ENCODE data around the gene DAZAP1. TPM values are rescaled to one million over a fixed set of nuclear protein-coding genes. Genes with fewer than 3 reads are reported as not detected.

Gene DAZAP1
- total RNA-seq, 1 donor from 2014 or later = 70.3 TPM

- no peak for DNase-seq (ENCODE audit: low read depth in 2 of 2)
These were observed 17.0 kb downstream of the DAZAP1 start for GRCh38 chr19:1424192-1424955.

DNA sequence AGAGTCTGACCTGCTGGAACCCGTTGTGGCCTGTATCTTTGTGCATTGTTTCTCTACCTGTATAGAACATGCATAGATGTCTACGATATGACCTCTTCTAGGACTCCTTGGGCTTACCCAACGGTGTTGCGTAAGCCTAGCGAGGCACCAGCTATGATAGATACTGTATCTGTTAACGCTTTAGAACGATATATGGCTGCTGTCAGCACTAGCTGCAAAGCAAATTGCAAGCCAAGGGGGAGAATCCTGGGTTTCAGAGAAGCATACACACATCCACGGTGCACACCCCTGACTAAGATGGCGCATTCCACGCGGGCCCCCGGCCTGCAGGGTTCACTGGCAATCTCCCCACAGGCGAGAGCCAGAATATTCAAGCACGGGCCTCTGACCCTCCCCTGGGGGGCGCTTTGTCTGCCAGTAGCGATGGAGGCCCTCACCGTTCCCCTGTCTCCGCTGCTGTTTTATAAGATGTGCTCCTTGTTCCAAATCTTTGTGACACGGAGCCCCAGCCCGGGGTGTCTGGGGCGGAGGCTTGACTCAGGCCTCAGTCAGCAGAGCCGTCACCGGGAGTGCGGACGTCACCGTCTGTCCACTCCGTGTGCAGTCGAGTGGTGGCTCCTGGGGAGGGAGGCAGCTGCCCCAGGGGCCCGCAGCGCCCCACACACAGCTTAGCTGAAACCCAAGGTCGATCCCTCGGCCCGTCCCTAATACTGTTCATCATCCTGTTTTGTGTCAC lies 17.9 kb downstream of the DAZAP1 start:
- DNase-seq (ENCODE audit: low read depth in 2 of 2) = no peak

DNA sequence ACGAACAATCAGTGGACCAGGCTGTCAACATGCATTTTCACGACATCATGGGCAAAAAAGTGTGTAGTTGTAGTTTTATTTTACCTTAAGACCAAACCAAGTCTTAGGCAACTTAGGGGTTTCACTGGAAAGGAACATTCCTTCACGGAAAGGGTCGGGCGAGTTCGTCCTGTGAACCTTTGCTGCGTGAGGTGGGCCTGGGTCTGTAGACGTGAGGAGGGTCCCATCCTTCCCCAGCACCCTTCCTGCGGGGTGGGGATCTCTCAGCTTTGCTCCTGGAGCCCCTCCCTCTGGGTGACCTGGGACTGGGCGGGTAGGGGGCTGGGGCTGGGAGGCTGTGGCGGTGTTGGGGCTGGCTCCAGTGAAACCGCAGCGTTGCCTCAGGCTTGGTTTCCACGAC lies 18.5 kb downstream of the DAZAP1 start:
- no peak for DNase-seq (ENCODE audit: low read depth in 2 of 2)

DNA sequence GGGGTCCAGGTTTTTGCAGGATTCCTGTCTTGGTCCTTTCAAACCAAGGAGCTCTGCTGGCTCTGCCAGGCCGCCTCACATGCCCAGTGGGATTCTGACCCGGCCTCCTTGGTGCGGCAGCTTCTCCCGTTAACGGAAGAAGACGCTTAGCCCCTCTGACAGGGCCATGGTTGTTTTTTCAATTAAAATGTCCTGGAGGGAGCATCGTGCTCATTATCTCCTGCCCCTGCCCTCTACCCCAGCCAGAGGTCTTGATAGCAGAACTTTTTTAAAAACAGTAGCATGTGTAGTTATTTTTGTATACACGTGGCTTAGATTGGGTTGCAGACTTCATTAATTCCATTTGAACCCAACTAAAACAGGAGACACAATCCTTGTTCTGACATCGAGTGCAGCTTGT lies 19.4 kb downstream of the DAZAP1 start:
- DNase-seq (ENCODE audit: low read depth in 2 of 2) = no peak

DNA sequence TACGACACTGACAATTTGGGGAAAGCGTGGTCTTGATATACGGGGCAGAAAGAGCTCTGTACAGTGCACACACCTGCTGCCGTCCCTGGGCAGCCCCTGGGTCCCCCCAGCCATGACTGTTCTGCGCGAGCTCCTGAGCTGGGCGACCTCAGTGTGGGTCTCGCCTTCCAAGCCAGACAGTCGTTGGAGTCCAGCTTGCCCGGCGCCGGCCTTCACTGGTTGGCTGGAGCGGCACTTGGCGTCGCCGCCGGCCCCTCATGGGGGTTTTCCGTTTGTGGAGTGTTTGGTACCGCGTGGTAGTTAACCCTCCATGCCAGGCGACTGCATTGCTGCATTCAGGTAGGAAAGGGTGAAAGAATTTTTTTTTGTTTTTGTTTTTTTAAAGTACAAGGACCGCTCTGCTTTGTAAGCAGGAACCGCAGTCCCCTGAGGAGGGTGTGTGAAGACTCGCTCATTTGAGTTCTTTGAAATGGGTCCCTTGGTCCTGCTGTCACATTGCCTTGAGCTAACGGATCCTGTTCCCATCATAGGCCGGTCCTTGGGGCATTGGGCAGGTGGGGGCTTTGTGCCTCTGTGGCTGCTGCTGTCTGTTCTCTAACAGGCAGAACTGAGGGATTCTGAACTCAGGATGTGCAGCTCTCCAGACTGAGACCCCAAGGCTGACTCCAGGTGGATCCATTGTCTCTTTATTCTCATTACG lies 20.0 kb downstream of the DAZAP1 start:
- DNase-seq (ENCODE audit: low read depth in 2 of 2) = no peak

DNA sequence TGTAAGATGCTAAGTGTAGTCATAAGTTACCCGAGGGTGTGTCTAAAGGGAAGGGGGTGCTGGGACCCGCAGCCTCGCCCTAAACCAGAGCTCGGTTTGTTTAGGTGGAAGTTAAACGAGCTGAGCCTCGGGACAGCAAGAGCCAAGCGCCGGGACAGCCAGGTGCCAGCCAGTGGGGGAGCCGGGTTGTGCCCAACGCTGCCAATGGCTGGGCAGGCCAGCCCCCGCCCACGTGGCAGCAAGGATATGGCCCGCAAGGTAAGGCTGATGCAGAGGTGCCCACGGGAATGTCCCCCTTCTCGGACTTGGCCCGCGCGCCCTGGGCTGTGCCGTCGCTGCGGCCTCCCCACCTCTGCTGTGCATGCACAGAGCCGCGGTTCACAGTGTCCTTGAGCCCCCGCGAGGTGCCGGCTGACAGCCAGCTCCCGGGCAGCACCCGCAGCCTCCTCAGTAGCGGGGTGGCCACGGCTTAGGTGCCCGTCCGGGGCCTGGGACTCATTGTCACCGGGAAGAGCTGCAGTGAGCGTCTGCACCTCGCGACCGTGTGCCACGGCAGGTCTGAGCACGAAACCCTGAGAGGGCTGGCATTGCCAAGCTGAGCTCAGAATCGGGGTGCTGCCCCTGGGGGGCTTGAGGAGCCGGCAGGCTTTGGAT lies 21.5 kb downstream of the DAZAP1 start:
- DNase-seq (ENCODE audit: low read depth in 2 of 2) = no peak

DNA sequence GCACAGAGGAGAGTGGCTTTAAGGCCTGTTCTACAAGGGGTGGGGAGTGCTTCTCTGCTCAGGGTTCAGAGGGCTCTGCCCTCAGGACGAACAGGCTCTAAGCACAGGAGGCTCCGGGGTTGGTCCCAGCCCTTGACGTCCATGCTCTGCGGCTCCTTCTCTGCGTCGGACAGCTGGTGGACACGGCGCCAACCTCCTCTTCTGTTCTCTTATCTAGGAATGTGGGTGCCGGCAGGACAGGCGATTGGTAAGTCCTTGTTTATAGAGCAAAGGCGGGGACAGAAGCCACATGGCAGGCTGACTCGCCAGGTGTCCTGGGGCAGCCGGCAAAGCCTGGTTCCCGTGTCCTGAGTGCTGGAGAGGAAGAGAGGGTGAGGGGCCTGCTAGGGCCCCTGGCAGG lies 22.4 kb downstream of the DAZAP1 start:
- no peak for DNase-seq (ENCODE audit: low read depth in 2 of 2)

GRCh38 chr19:1430246-1430645 lies 22.9 kb downstream of the DAZAP1 start:
- DNase-seq (ENCODE audit: low read depth in 2 of 2) = no peak

DNA sequence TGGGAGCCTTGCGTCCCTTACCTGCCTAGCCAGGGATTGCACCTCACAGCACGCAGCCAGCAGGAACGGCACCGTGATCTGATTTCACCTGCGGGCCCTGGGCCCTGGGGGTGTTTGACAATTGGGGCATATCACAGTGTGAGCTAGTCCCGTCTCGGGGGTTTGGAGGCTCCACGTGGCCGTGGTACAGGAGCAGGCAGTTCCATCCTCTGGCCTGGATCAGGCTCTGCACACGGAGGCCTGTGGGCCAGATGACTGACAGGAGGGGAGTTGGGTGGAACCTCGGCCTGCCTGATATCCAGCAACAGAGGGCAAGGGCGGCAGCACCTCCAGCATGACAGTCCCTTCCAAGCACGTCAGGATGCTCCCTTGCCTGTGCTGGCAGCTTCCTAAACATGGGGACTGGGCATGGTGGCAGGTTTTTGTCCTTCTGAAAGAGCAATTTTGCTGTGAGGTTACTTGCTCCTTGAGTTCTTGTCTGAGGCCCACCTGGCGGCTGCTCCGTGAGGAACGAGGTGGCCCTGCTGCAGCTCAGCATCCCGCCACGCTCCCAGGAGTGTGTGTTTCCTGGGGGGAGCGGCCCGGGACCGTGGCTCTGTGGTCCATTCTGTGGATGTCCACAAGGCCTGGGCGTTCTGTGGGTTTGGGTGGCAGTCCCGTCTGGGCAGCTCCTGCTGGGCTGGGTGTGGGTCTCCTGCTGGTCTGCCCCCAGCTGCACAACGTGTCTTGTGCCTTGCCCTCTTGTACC lies 24.5 kb downstream of the DAZAP1 start:
- DNase-seq (ENCODE audit: low read depth in 2 of 2) = no peak

- no peak for DNase-seq (ENCODE audit: low read depth in 2 of 2)
These were observed 25.1 kb downstream of the DAZAP1 start for GRCh38 chr19:1432507-1432887.

GRCh38 chr19:1433119-1434039 lies 26.0 kb downstream of the DAZAP1 start:
- no peak for DNase-seq (ENCODE audit: low read depth in 2 of 2)

- no peak for DNase-seq (ENCODE audit: low read depth in 2 of 2)
These were observed 26.6 kb downstream of the DAZAP1 start for GRCh38 chr19:1434040-1434366.

GRCh38 chr19:1434577-1435060 lies 27.2 kb downstream of the DAZAP1 start:
- no peak for DNase-seq (ENCODE audit: low read depth in 2 of 2)

DNA sequence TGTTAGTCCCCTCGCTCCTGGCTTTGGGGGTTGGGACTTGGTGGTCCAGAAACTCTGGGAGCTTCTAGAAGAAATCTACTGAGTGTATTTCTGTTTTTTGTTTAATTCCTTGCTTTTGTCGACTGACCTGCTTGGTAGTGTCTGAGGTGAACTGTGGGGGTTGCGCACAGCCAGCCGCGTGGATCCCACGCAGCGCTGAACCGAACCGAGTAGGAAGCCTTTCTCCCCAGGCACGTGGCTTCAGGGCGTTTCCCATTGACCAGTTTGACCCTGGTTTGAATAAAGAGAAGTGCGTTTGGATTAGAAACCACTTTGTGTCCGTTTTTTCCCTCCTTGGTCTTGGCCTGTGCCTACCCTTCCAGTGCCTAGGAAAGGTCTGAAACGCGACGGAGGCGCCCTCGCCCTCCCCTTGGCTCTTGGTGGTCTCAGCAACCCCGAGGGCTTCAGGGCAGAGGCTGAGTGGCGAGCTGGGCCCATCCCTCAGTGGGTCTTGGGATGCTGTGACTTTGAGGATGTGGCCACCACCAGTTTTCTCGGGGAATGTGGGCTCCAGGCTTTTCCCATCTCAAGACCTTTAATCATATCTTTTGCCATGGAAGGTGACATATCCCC lies 28.1 kb downstream of the DAZAP1 start:
- DNase-seq (ENCODE audit: low read depth in 2 of 2) = no peak

GRCh38 chr19:1437609-1438008 lies 30.2 kb downstream of the DAZAP1 start:
- no peak for DNase-seq (ENCODE audit: low read depth in 2 of 2)

DNA sequence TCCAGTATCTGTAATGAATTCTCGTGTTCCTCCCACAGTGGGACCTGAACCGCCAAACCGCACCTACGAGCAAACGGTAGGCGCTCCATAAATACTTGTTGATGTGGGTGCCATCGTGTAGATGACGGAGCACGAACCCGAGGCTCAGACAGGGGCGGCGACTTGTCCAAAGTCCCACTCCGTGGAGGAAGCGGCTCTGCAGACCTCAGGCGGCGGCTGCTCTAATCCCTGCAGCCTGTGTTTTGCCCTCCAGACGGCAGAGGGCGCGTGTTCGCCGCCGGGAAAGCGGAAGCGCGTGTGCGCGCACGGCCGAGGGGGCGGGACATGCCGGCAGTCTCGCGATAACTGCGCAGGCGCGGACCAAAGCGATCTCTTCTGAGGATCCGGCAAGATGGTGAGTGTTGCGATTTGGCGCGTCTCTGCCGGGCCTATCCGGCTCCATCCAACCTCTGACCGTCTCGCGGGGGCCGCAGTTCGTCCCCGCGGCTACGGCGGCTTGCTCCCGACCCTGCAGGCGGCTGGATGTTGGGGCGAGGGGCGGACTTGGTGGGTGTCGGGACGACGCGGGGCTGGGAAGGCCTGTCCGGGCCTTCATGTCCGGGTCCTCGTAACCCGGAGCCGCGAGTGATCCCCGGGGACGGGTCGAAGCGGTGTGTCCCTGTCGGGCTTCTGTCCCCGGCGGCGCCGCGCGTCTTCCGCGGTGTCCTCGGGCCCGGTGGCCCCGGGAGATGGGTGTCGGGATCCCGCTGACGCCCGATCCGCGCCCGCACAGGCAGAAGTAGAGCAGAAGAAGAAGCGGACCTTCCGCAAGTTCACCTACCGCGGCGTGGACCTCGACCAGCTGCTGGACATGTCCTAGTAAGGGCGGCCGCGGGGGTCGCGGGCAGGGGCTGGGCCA lies 30.9 kb downstream of the DAZAP1 start, which contains the start of gene RPS15:
TSS of gene RPS15 (plus strand) at position 362 of the 898 bp plus-strand sequence. CDS start at position 392, 30 bp downstream.
- peak; percentile 90 to 95 for DNase-seq (ENCODE audit: low read depth in 2 of 2)

DNA sequence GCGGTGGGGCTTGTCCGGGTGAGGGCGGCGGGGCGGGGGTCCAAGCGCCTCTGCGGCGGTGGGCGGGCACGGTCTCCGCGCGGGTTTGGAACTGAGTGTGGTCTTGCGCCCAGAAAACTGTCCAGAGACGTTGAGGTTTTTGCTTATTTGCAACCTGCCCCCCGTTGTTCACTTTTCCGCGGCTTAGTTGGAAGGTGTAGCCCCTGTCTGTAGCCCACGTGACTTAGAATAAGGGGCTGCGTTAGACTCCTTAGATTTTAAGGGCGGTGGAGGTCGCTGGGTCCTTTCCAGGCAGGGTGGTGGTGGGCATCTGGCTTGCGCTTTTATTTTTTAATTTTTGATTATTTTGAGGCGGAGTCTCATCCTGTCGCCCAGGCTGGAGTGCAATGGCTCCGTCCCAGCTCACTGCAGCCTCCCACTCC lies 31.6 kb downstream of the DAZAP1 start:
- no peak for DNase-seq (ENCODE audit: low read depth in 2 of 2)

Measured in dermis microvascular lymphatic vessel endothelial cell (primary cell).